Measurements from ENCODE around the gene WARS2.

WARS2 gene

DNA sequence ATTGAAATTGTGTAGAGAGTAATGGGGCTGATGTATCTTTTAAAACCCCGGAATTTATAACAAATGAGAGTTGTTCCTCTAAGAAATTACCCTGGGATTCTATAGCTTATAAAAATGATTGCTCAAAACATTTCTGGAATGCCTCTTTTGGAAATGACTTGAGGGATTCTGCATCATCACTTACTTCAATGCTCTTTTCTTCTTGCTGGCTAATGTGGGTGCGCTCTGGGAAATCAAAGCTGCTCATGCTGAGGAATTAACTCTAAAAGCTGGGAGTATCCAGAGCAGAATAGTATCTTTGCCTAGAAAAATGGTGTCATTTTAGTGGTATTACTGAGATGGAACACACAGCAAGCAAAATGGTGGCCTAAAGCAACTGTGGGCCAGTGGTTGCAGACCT lies 129.3 kb downstream of the WARS2 start:
- DNase-seq, result no peak

DNA sequence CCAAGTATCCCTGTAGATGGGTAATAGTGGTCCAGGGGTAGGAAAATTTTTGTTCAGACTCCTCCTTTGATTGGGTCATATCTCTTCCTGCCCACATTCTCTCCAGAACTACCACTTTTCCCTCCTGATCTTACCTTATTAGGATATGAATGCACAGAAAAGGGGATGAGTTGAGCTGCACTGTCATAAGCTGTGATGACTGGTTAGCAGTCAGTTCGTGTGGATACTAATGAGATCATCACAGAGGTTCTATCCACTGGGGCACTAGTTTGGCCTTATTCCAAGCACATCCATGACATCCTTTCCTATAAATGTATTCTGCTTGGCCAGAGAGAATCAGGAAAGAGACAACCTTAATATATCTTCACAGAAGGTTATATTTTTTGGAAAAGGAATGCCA lies 130.3 kb downstream of the WARS2 start:
- DNase-seq, result no peak

DNA sequence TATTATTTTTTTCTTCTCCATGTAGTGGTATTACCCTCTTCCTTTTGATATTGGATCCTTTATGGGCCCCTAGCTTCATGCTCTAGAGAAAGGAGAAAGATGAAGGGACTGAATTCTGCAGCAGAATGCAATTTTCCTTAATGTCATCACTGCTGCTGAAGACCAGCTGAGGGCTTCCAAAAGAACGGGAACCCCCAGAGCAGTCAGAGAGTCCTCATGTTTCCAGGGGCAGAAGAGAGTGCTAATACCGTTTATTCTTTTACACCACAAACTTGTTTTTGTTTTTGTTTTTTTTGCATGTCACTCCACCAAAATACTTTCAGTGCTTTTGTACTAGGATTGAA lies 131.2 kb downstream of the WARS2 start:
- no peak for DNase-seq

DNA sequence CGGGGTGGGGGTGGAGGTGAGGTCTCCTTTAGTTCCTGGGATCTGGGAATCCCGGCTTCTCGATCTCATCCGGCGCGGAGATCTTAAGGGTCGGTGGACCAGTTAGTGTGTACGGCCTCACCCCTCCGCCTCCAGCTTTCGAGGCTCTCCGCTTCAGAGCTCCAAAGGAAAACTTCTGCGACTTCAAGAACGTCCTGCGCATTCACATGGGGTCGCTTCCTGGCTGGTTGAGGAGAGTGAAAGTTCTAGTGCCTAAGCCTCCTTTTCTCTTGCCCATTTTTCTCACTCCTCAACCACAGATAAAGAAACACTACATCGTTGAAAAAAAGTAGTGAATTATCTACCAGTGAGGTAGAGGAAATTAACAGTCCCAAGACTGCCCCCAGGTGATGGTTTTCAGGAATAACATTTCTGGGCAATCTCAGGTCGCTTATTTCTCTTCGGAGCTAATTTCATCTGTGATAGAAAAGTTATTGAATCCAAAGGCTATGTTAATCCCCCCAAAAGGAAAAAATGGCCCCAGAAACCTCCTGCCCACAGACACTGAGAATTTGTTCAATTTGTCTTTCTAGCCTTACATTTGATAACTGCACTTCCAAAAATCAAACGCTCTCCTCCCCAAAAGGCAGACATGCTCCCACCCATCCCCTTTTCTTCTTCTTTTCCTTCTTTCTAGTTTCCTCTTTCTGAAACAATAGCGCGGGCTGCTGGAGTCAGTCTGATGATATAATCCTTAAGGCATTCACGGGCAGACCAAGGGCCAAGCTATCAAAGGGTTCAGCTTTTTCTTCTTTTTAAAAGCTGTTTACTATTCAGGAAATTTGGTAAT lies 131.8 kb downstream of the WARS2 start:
- peak; percentile 22 for DNase-seq

DNA sequence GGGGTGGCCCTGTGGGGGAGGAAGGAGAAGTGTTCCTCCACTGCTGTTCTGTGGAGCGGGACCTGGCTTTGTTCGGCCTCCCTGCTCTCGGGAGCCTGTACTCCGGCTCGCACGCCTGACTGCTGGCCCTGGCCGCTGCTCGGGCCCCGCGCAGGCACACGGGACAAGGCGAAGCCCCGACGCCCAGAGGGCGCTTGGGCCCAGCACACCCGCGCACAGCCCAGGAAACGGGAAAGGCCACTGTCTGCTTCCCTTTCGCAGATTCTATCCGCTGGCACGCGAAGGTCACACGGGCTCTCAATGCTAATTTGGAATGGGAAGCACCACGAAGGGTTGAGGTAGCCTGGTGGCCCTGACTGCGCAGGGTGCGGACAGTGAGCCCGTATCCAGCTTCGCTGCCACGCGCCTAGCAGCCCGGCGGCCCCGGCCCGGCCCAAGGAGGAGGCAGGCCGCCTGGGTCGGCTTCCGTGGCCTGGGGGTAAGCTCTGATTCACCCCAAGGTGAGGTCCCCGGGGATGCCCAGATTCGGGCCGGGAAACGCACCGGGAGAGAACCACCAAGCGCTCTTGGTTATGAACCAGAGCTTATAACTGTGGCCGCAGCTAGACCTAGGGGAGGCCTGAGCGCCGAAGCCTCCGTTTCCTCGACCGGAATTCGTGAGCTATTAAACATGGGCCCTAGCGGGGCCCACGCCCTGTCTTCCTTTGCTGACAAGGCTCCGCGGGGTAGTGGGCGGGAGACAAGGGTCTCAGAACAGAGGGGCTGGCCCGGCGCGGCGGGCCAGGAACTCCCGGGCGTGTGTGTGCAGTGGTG lies 132.6 kb downstream of the WARS2 start:
- no peak for DNase-seq

DNA sequence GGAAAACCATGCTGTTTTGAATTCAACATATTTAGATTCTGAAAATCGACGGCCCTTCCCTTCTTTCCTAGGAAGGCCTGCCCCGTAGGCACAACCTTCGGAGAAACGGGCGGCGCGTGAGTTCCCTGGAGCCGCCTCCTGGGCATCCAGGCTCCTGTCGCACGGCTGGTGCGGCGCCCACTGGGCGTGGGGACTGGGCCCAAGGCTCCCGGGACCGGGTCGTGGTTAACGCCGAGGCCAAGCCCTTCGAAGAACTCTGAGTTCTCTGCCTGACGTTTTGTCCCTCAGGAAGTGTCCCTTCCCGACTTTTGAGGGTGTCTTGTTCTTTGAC lies 133.1 kb downstream of the WARS2 start:
- DNase-seq, result no peak

DNA sequence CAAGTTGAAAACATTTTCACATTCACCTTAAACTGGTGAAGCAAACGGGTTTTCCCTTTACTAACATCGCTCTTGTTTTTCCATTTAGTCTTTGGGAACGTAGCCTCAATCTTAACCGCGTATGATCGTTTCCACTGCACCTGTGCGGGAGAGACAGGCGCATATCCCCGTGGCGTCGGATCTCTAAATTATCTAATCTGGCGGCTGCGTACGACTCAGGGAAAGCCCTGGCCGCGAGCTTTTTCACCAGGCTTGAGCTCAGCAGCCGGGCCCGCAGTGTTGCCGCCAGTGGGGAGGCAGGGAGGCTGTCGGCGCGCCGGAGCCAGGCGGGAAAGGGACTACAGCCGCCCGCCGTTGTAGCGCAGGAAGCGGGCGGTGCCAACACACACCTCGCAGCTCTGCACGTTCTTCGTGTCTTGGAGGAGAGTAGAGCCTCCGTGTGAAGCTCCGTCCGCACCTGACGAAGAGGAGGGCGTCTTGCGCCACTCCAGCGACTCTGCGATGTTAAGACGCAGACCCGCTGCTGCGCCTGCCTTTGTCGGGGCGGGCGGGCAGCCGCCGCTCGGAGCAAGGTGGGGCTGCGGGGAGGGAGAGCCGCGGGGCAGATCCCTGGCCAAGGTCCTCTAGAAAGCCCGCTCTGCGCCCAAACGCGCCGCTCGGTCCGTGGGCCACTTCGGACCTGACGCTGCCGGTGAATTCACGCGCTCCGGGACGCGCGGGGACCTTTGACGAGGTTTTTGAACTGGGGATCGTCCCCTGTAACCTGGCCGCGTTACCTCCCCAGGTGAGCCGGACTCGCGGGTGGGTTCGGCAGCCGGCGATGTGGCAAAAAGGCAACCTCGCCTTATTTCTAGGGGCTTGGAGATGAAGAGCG lies 133.8 kb downstream of the WARS2 start:
- no peak for DNase-seq

DNA sequence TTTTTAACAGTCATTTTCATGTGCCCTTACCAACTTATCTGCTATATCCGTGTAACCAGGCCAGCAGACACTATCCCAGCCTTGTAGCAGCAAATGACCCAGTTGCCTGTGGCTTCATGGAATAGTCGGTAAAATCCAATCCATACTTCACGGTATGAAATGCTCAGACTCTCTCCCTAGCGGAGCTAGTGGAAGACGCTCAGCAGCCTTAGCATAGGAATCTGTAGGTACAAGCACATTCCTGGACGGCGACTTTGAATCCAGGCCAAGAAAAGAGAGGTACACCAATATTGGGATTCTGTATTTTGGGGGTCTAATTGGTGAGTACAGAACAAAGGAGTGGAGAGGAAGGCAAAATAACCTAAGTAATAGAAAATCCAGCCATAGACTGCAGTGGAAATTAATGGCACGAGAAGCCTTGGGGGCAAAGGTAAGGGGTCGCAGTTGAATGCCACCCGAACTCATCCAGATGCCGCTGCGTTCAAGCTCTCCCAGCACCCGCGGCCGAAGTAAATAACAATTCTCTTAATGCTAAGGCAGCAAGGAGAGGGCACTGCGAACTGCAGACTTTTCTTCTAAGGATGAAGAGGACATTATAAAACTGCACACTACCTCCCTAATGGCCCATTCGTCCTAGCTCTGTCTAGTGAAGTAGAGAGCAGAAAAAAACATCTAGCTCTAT lies 134.6 kb downstream of the WARS2 start:
- no peak for DNase-seq

DNA sequence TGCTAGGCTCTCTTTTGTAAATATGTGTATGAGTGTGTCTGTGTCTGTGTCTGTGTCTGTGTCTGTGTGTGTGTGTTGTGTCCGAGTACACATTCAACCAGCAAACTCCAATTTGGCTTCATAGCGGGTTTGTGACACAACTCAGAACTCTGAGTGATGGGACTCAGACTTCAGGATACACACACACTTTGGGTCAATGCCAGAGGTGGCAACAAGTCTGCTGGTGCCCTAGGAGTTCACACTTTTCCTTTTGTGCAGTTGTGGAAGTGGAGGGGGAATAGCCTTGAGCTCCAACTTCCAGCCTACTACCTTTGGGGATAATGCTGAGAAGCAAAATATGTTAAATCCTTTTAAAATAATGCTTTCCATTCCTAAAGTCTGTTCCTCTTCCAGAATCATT lies 135.7 kb downstream of the WARS2 start:
- no peak for DNase-seq

DNA sequence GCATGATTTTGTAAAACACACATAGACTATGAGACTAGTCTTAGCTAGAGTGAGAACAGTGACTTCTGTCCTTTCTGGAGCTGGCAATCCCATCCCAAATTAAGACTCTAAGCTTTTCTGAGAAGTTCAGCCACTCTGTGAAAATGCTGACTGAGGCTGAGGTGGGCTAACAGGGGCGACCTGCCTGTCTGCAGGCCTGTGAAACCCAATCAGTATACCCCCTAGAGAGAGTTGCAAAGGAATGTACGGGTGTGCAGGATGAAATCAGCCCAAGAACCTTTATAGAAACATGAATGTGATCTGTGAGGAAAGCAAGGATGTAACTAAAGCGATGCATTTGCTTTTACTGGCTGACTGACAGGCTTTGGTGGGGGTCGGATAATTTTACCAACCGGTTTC lies 136.3 kb downstream of the WARS2 start:
- no peak for DNase-seq

DNA sequence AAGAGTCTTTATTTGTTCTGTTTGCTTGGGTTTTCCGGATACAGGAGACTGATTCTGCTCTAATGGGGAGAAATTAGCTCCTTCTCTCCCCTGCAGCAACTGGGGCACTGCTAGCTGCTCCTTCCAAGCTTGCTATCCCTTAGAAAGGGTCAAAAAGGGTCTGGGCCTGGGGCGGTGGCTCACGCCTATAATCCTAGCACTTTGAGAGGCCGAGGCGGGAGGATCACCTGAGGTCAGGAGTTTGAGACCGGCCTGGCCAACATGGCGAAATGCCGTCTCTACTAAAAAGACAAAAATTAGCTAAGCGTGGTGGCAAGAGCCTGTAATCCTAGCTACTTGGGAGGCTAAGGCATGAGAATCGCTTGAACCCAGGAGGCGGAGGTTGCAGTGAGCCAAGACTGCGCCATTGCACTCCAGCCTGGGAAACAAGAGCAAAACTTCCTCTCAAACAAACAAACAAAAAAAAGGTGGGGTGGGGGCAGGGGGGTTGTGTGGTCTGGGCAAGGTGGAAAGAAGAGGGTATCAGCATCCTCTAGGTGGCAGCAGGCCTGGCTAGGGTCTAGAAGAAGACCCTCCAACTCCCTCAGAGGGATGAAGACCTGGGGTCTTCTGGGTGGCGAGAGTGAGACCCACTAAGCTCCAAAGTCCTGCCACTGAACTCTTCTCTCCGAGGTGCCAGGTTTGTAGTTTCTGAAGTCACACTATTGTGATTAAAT lies 136.9 kb downstream of the WARS2 start:
- no peak for DNase-seq

DNA sequence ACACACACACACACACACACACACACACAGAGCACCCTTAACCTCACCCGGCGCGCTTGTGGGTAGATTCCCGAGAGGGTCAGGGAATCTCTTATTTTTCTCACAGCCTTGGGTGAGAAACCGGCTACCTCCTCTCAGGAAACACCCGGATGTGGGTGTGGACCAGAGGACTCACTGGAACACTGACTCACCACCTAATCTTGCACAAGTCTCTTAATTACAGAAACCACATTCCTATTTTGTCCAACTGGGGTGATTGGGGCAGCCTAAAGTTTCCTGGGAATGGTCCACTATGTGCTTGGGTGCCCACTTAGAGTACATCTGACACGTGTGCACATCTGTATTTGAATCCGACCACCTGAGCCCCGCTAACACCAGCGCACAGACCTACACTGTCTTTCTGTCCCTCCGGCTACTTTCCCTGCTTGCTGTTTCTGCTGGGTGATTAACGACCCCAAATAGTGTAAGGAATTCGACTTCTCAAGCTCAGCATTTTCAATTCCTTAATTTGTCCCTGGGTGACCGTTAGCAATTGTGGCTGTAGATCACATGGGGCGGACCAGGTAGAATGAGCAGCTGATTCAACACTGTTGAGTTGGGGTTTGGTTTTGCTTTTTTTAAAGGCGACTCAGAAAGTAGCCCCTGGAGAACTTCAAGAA lies 138.3 kb downstream of the WARS2 start:
- no peak for DNase-seq

DNA sequence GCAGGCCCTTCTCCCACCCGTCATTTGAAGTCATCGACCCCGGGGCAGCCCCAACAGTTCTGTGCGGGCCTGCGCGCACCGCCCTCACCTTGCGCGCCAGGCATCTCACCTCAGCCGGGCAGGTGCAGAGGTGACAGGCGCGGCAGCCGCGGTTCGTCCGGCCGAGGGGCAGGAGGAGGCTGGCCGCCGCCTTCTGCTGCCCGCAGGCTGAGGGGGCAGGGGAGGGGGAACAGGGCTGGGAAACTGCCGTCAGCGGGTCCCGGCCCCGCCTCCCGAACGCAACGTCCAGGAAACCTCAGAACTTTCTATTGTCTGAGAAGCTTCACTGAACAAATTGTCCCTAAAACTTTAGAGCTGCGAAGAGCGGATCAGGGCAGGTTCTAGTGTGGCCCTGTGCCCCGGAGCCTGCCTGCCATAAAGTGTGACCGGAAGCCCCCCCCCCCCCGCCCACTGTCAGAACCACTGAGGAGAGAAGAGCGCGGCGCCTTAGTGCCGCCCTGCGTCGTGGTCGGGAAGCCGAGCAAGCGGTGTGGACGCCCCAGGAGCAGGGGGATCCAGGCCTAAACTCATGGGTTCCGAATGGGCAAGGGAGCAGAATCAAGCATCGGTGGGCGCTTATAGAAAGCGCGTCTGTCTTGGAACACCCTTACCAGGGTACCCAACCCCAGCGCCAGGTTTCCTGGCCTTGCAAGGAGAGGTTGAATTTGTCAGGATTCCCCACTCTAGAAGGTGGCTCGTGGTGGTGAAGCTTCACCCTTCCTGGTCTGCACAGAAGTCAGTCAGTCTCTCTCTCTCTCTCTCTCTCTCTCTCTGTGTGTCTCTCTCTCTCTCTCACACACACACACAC lies 139.0 kb downstream of the WARS2 start:
- DNase-seq, result no peak

DNA sequence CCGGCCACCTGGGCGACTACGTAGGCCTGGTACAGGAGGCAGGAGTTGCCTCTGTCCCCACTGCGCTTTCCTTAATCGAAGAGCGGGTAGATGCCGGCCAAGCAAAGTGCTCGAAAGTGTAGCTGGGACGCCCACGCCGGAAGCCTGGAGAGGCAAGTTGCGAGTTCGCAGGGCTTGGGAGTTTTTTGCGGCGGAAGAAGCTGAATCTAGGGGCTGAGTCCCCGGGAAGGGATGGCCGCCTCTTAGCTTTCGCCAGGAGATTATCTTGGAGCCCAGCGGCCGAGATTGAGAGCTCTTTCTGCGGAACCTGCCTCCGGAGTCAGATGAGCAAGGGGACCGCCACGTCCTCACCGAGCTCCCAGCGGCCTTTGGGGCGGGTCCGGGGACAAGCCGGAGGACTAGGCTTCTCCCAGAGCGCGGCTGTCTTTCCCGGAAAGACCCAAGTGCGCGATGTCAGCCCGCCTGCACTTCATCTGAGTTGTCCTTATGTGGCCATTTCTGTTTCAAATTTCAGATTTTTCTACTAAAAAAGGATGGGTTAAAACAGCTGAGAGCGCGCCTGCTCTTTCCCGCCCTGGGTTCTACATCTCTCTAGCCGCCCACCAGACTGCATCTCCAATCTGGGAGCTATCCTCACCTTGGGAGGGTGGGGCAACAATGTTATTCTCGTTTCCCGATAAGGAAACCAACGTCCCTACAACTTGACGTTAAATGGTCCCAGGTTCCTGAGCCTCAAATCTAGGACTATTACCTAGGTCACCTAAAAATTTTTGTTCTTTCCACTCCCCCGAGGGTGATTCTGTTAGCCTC lies 139.9 kb downstream of the WARS2 start:
- no peak for DNase-seq

DNA sequence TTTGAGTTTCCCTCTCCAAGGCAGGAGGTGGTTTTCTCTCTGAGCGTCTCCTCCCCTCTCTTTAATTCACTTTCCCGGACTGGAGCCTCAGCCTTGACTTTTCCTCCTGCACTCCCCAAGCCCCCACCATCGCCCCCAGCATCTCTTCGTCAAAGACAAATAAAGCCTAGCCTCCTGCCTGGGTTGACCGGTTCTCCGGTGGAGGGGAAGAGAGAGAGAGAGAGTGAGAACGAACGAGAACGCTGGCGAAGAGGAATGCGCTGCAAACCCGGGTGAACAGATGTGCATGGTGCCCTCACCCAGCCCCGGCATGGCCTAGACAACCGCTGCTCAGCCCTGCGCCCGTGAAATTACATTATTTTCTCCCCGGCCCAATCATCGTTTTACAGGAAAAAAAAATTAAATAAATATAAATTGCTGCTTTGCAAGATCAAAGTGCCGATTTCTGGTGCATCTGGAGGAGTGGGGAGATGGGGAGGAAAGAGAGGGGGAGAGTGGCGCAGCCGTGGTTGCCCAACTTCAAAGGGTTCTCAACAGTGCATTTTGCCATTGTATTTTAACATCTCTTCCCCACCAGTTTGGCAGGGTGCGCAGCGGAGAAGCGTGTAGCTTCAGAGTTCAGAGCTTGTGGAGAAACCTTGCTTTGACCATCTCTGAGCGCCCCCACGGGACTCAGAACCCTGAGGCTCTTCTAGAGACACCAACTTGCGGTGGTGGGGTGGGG lies 140.9 kb downstream of the WARS2 start:
- DNase-seq, result no peak

DNA sequence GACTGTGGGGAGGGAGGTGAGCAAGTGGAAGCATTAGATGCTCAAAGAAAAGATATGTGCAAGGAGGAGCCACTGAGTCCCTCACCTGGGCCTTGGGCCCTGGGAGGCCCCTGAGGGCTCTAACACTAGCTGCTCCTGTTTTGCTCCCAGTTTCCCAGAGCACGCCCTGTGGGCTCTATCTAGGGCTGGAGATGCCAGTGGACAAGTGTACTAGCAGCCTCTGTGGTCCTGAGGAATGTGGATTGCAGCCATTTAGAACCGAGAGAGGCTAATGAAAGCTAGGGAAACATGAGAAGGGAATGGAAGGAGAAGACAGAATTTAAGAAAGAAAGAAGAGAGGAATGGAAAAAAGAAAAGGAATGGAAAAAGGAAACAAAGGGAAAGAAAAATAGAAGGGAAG lies 142.3 kb downstream of the WARS2 start:
- DNase-seq, result no peak

DNA sequence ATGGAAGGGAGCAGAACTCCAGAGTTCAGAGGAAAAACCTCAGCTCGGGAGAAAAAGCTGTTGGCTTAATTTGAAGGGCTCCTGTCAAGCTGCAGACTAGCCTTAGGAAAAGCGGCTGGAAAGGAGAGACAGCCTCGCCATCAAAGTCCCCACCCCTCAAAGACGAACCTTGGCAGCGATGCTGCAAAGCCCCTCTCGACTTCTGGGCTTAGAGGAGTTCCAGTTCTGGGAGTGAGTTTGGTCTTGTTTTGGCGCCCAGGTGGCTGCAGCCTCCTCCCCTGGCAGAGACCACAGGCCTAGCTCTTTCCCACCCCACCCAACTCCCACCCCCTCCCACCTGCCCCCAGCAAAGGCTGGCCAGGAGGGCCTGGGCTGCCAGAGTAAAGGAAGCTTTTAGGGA lies 143.2 kb downstream of the WARS2 start:
- no peak for DNase-seq

DNA sequence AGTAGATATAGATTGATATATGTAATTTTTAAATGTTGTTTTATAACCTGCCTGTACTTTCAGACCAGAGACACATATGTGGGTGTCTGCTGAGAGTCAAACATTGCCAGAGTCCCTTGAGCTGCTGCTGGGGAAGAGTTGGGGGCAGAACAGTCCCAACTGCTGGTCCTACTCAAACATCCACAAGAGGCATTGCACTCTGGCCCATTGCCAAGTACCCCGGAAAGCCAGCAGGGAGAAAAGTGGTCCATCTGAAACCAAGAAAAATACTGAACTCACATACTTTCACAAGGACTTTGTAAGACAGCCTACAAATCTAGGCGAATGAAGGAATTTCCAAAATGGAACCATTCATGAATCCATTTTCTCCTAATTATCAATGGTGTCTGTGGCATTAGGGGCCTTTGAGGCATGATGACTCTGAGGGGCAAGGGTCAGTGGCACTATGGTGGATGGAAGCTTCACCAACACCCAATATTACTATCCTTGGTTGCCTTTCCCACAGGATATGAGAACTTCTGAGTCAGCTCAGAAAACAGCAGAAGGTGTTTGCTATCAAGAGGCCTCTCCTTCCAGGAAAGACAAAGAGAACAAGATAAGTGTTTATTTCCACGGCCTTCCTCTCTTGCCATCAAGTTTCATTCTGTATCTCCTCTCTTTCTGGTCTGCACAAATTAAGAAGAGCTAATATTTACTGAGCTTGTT lies 145.0 kb downstream of the WARS2 start:
- no peak for DNase-seq

DNA sequence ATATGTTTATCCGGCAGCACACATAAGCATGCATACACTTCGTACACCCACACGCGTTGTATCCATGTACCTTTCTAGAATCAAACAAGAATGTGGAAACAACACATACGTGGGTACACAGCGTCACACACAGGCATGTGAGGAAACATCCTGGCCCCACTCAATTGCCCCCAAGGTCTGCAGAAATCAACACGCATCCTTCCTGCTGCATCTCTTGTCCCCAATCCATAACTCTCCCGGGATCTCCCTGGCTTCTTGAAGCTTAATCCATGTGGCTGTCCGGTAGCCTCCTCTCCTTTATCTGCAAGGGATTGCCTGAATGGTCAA lies 146.8 kb downstream of the WARS2 start:
- DNase-seq, result no peak
